HepG2 (cell line): ENCODE data around the gene PDZD2.

ENCODE experiments used
- CTCF ChIP-seq: sonication (generic); formaldehyde crosslinking; IDR thresholded peaks from 2 replicates; pipeline ENCODE4 v1.5.0; 2020; ENCODE audit warnings: mild to moderate bottlenecking, missing genetic modification reagents, moderate library complexity
- EP300 ChIP-seq, 3 experiments: sonication (generic) in 1 of 3; formaldehyde crosslinking in 1 of 3; IDR thresholded peaks; 2 replicates each; pipeline versions ENCODE4 v1.5.1 to v1.6.1; 2011 to 2020; ENCODE audit warnings: low read depth in 2 of 3, low read length in 2 of 3, borderline replicate concordance in 1 of 3, improper control_type of control experiment in 1 of 3, mild to moderate bottlenecking in 1 of 3, missing genetic modification reagents in 1 of 3, moderate library complexity in 1 of 3
- GLI4 ChIP-seq: sonication (generic); formaldehyde crosslinking; IDR thresholded peaks from 2 replicates; pipeline ENCODE4 v1.5.1; 2020; ENCODE audit warnings: missing genetic modification reagents, mild to moderate bottlenecking, moderate library complexity, borderline replicate concordance
- RCOR2 ChIP-seq: IDR thresholded peaks from 2 replicates; pipeline ENCODE4 v1.6.1; 2016; ENCODE audit warnings: missing biosample characterization, missing genetic modification reagents
- SIX1 ChIP-seq: sonication (generic); formaldehyde crosslinking; IDR thresholded peaks from 2 replicates; pipeline ENCODE4 v1.4.0; 2020; ENCODE audit warnings: missing genetic modification reagents, borderline replicate concordance
- XBP1 ChIP-seq: sonication (generic); formaldehyde crosslinking; IDR thresholded peaks from 2 replicates; pipeline ENCODE4 v1.5.0; 2020; ENCODE audit warnings: missing genetic modification reagents

GRCh38 chr5:31711363-31711762 lies 72.4 kb downstream of the PDZD2 start:
- TF ChIP-seq EP300 (IDR thresholded peaks at IDR 0.05; ENCODE audit: low read depth in 2 of 2, low read length in 2 of 2) (no peak), EP300 (CRISPR knock-in tag; IDR thresholded peaks at IDR 0.05; ENCODE audit: borderline replicate concordance) (no peak), CTCF (CRISPR knock-in tag) (no peak), GLI4 (CRISPR knock-in tag) (no peak), RCOR2 (CRISPR knock-in tag) (no peak), SIX1 (no peak), XBP1 (CRISPR knock-in tag) (no peak)
